HCT116 (cell line): ENCODE data around the gene UBE2F. TPM values are rescaled to one million over a fixed set of nuclear protein-coding genes. Genes with fewer than 3 reads are reported as not detected.
"Not testable (repeated sequence)": the region's sequence is repeated elsewhere in the genome, so short reads cannot be mapped to it uniquely, and the experiment has no call there.

Source experiments
- ATAC-seq: fragments of 200-7000 bp; cut with Tn5 transposase; 2 replicates; pipeline ENCODE4 v1.9.1; 2020; ENCODE audit warnings: mild to moderate bottlenecking, moderate library complexity
- BruUV-seq: library from RNA; stranded (reverse); fragments of 400-500 nt; replicated peaks from 2 replicates; lab custom pipeline; 2021; lab: Mats Ljungman, UMichigan
- CTCF ChIA-PET: fragments of 300-600 bp; sonication (Branson Sonifier 250); formaldehyde crosslinking; loops from one replicate; lab custom pipeline; 2021; ENCODE audit warnings: antibody characterized with exemption; lab: Charles Lee
- POLR2A ChIA-PET: fragments of 300-600, 350-600 bp; sonication (Branson Sonifier 250); formaldehyde crosslinking; loops from one replicate; lab custom pipeline; 2021; ENCODE audit warnings: antibody characterized with exemption; lab: Charles Lee
- RAD21 ChIA-PET, 2 experiments: fragments of 300-600 bp; sonication (Branson Sonifier 250); formaldehyde crosslinking; loops; one replicate each; lab custom pipeline; 2023; ENCODE audit warnings: low total read pairs in 2 of 2; ENCODE audit not compliant: uncharacterized antibody in 2 of 2, unreplicated experiment in 2 of 2, low non-redundant PET in 1 of 2; lab: Charles Lee
- DNase-seq: peaks from one replicate; pipeline ENCODE4 v3.0.0-alpha.2; 2010; ENCODE audit warnings: low read depth, low spot score
- H2AFZ ChIP-seq: fragments of 200-600 bp; shearing (Covaris generic), sonication (generic); 2 replicates; pipeline ENCODE4 v1.6.1; 2017; ENCODE audit warnings: low read depth, mixed run types, mixed read lengths, antibody characterized with exemption, low read length; ENCODE audit not compliant: poor library complexity, severe bottlenecking
- H3K27ac ChIP-seq: 2 replicates; pipeline ENCODE4 v1.5.1; 2012; ENCODE audit warnings: low read depth, low read length
- H3K27me3 ChIP-seq: fragments of 200-600 bp; sonication (generic); 2 replicates; pipeline ENCODE4 v1.6.1; 2016; ENCODE audit warnings: mixed run types, low read length, mixed read lengths; ENCODE audit not compliant: insufficient read depth
- H3K36me3 ChIP-seq, 2 experiments: fragments of 200-500 bp in 1 of 2; fragments of 200-600 bp in 1 of 2; sonication (Bioruptor generic) in 1 of 2; sonication (generic) in 1 of 2; 2 replicates each; pipeline versions ENCODE4 v1.5.1 to v1.6.1; 2014 to 2016; ENCODE audit warnings: low read length in 2 of 2, inconsistent platforms in 1 of 2, mixed read lengths in 1 of 2, mixed run types in 1 of 2; ENCODE audit not compliant: insufficient read depth in 2 of 2, control insufficient read depth in 1 of 2
- H3K4me1 ChIP-seq, 2 experiments: fragments of 200-600 bp in 1 of 2; sonication (generic) in 1 of 2; 2 replicates each; pipeline versions ENCODE4 v1.5.1 to v1.6.1; 2012 to 2017; ENCODE audit warnings: low read length in 2 of 2, inconsistent platforms in 1 of 2, mild to moderate bottlenecking in 1 of 2, mixed read lengths in 1 of 2, mixed run types in 1 of 2, moderate library complexity in 1 of 2; ENCODE audit not compliant: insufficient read depth in 2 of 2, control insufficient read depth in 1 of 2
- H3K4me2 ChIP-seq: fragments of 200-600 bp; sonication (generic); 2 replicates; pipeline ENCODE4 v1.6.1; 2017; ENCODE audit warnings: mixed run types, low read length, mixed read lengths
- H3K4me3 ChIP-seq, 2 experiments: fragments of 200-600 bp in 1 of 2; sonication (generic) in 1 of 2; replicated peaks in 1 of 2; 2 replicates each; pipeline ENCODE4 v1.5.1; 2011 to 2016; ENCODE audit warnings: low read length in 2 of 2, control low read depth in 1 of 2, low read depth in 1 of 2, mild to moderate bottlenecking in 1 of 2, mixed read lengths in 1 of 2, mixed run types in 1 of 2
- H3K79me2 ChIP-seq: fragments of 200-600 bp; sonication (generic); 2 replicates; pipeline ENCODE4 v1.6.1; 2017; ENCODE audit warnings: mild to moderate bottlenecking, mixed run types, low read length, moderate library complexity, mixed read lengths; ENCODE audit not compliant: insufficient read depth
- H3K9ac ChIP-seq: fragments of 200-600 bp; sonication (generic); 2 replicates; pipeline ENCODE4 v1.6.1; 2016; ENCODE audit warnings: low read length, mixed read lengths
- H3K9me2 ChIP-seq: fragments of 200-600 bp; sonication (generic), shearing (Covaris generic); 2 replicates; pipeline ENCODE4 v1.6.1; 2017; ENCODE audit warnings: mixed run types, mild to moderate bottlenecking, moderate library complexity; ENCODE audit not compliant: insufficient read depth
- H3K9me3 ChIP-seq, 2 experiments: fragments of 200-500 bp in 1 of 2; fragments of 200-600 bp in 1 of 2; sonication (Bioruptor generic) in 1 of 2; sonication (generic) in 1 of 2; 2 replicates each; pipeline ENCODE4 v1.6.1; 2014 to 2017; ENCODE audit warnings: low read length in 2 of 2, mixed read lengths in 2 of 2, inconsistent platforms in 1 of 2, low read depth in 1 of 2, mild to moderate bottlenecking in 1 of 2, mixed run types in 1 of 2, moderate library complexity in 1 of 2; ENCODE audit not compliant: control insufficient read depth in 1 of 2, insufficient read depth in 1 of 2
- H4K20me1 ChIP-seq: fragments of 200-600 bp; sonication (generic), shearing (Covaris generic); 2 replicates; pipeline ENCODE4 v1.6.1; 2017; ENCODE audit warnings: mixed run types, mild to moderate bottlenecking, moderate library complexity; ENCODE audit not compliant: insufficient read depth
- CBX3 ChIP-seq: IDR thresholded peaks from 2 replicates; pipeline ENCODE4 v1.6.1; 2012; ENCODE audit warnings: low read depth
- EGR1 ChIP-seq: IDR thresholded peaks from 2 replicates; pipeline ENCODE4 v1.6.1; 2012; ENCODE audit warnings: low read depth
- EZH2 ChIP-seq: fragments of 200-600 bp; sonication (generic); IDR thresholded peaks from 2 replicates; pipeline ENCODE4 v1.6.1; 2017; ENCODE audit warnings: antibody characterized with exemption, mixed run types
- EZH2phosphoT487 ChIP-seq: fragments of 200-600 bp; IDR thresholded peaks from 2 replicates; pipeline ENCODE4 v1.6.1; 2018; ENCODE audit warnings: antibody characterized with exemption, borderline replicate concordance
- FOSL1 ChIP-seq: IDR thresholded peaks from 2 replicates; pipeline ENCODE4 v1.6.1; 2012; ENCODE audit warnings: low read depth
- POLR2A ChIP-seq: IDR thresholded peaks from 2 replicates; pipeline ENCODE4 v1.7.0; 2011; ENCODE audit warnings: borderline replicate concordance; ENCODE audit not compliant: insufficient read depth, insufficient read length; ENCODE audit errors: extremely low read depth
- RAD21 ChIP-seq: IDR thresholded peaks from 2 replicates; pipeline ENCODE4 v1.6.1; 2012; ENCODE audit warnings: low read depth, mild to moderate bottlenecking
- SIN3A ChIP-seq: IDR thresholded peaks from 2 replicates; pipeline ENCODE4 v1.6.1; 2012; ENCODE audit warnings: low read depth
- TCF7L2 ChIP-seq: IDR thresholded peaks from 2 replicates; pipeline ENCODE4 v1.7.0; 2011; ENCODE audit warnings: borderline replicate concordance, inconsistent platforms; ENCODE audit not compliant: insufficient read depth, insufficient read length; ENCODE audit errors: extremely low read depth
- intact Hi-C: fragments of 100-400 bp; cut with micrococcal nuclease; formaldehyde crosslinking; loops from 2 replicates; pipeline ENCODE4 v1.10.0; 2022
- total RNA-seq: library from RNA; stranded (reverse); gene quantifications from one replicate; pipeline ENCODE4 v1.2.1, GENCODE V29; 2021; ENCODE audit not compliant: unreplicated experiment
- TF ChIP-seq, protein P1 (sequence below): IDR thresholded peaks from 2 replicates; pipeline ENCODE4 v1.6.1; 2012; ENCODE audit warnings: low read depth
- TF ChIP-seq, protein P2 (sequence below): IDR thresholded peaks from 2 replicates; pipeline ENCODE4 v1.6.1; 2012
- TF ChIP-seq, protein P3 (sequence below): IDR thresholded peaks from 2 replicates; pipeline ENCODE4 v1.6.1; 2011; ENCODE audit warnings: mild to moderate bottlenecking, low read length, moderate library complexity; ENCODE audit not compliant: insufficient replicate concordance; ENCODE audit errors: extremely low read depth

The UBE2F gene
- total RNA-seq, 1 experiment from 2014 or later = 32.8 TPM

DNA sequence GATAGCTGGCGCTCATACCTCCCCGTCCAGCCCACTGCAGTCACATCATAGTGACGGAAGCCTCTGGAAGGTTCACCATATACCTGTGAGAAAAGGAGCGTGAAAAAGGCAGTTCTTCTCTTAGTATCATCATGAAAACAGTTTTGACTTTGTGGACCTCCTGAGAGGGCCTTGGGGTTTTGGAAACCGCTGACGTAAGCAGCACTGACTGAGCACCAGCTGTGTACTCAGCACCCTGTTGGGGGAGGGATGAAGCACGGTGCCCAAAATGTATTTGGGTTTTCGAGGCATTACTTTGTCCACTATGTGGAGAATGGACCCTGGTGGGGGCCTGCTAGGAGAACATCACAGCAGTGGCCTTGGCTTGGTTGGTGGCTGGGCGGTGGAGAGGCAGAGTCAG lies 99.4 kb downstream of the UBE2F start:
- Histone ChIP-seq H3K36me3 (peaks cover 13 to 43% of the 10 kb centered on the region in 2 experiments; a peak in 3 of 4 replicates), H3K27me3 (no peaks in the 10 kb centered on the region), H4K20me1 (no peaks in the 10 kb centered on the region), H2AFZ (no peak overlapping the region), H3K9ac (no peak overlapping the region), H3K79me2 (peaks cover 37% of the 10 kb centered on the region), H3K4me2 (no peak overlapping the region), H3K4me1 (peaks cover 3 to 13% of the 10 kb centered on the region in 2 experiments; a peak in 2 of 4 replicates), H3K9me3 (no peaks in the 10 kb centered on the region), H3K4me3 (no peak overlapping the region), H3K9me2 (no peaks in the 10 kb centered on the region), H3K27ac (no peak overlapping the region)
- intact Hi-C loops = no loop called here
- DNase-seq (no peak), ATAC-seq (no peak)
- BruUV-seq = no TSS peak
- ChIA-PET POLR2A (no interaction called here), RAD21 (no interaction called here), CTCF (no interaction called here)
- TF ChIP-seq FOSL1 = no peak
- no peak for TF ChIP-seq EZH2
- TF ChIP-seq, protein P1, sequence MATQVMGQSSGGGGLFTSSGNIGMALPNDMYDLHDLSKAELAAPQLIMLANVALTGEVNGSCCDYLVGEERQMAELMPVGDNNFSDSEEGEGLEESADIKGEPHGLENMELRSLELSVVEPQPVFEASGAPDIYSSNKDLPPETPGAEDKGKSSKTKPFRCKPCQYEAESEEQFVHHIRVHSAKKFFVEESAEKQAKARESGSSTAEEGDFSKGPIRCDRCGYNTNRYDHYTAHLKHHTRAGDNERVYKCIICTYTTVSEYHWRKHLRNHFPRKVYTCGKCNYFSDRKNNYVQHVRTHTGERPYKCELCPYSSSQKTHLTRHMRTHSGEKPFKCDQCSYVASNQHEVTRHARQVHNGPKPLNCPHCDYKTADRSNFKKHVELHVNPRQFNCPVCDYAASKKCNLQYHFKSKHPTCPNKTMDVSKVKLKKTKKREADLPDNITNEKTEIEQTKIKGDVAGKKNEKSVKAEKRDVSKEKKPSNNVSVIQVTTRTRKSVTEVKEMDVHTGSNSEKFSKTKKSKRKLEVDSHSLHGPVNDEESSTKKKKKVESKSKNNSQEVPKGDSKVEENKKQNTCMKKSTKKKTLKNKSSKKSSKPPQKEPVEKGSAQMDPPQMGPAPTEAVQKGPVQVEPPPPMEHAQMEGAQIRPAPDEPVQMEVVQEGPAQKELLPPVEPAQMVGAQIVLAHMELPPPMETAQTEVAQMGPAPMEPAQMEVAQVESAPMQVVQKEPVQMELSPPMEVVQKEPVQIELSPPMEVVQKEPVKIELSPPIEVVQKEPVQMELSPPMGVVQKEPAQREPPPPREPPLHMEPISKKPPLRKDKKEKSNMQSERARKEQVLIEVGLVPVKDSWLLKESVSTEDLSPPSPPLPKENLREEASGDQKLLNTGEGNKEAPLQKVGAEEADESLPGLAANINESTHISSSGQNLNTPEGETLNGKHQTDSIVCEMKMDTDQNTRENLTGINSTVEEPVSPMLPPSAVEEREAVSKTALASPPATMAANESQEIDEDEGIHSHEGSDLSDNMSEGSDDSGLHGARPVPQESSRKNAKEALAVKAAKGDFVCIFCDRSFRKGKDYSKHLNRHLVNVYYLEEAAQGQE = no peak
- no peak for TF ChIP-seq POLR2A
- no peak for TF ChIP-seq RAD21
- TF ChIP-seq EGR1 = no peak
- TF ChIP-seq CBX3 = no peak
- TF ChIP-seq TCF7L2 = no peak
- TF ChIP-seq, protein P2, sequence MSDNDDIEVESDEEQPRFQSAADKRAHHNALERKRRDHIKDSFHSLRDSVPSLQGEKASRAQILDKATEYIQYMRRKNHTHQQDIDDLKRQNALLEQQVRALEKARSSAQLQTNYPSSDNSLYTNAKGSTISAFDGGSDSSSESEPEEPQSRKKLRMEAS = no peak
- no peak for TF ChIP-seq SIN3A
- TF ChIP-seq EZH2phosphoT487 = no peak
- TF ChIP-seq, protein P3, sequence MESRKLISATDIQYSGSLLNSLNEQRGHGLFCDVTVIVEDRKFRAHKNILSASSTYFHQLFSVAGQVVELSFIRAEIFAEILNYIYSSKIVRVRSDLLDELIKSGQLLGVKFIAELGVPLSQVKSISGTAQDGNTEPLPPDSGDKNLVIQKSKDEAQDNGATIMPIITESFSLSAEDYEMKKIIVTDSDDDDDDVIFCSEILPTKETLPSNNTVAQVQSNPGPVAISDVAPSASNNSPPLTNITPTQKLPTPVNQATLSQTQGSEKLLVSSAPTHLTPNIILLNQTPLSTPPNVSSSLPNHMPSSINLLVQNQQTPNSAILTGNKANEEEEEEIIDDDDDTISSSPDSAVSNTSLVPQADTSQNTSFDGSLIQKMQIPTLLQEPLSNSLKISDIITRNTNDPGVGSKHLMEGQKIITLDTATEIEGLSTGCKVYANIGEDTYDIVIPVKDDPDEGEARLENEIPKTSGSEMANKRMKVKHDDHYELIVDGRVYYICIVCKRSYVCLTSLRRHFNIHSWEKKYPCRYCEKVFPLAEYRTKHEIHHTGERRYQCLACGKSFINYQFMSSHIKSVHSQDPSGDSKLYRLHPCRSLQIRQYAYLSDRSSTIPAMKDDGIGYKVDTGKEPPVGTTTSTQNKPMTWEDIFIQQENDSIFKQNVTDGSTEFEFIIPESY = no peak

DNA sequence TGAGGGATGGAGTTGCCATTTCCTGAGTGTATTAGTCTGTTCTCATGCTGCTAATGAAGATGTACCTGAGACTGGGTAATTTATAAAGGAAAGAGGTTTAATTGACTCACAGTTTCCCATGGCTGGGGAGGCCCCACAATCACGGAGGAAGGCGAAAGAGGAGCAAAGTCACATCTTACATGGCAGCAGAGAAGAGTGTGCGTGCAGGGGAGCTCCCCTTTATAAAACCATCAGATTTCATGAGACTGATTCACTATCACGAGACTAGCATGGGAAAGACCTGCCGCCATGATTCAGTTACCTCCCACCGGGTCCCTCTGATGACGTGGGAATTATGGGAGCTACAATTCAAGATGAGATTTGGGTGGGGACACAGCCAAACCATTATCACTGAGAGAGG lies 99.9 kb downstream of the UBE2F start:
- H2AFZ ChIP-seq, CTCF ChIA-PET, H3K9me3 ChIP-seq, DNase-seq, H3K4me3 ChIP-seq, H4K20me1 ChIP-seq, H3K9me2 ChIP-seq, H3K27me3 ChIP-seq, POLR2A ChIA-PET, H3K4me2 ChIP-seq, H3K27ac ChIP-seq, H3K9ac ChIP-seq, intact Hi-C loops, ATAC-seq, RAD21 ChIA-PET, BruUV-seq: not testable (repeated sequence)
- Histone ChIP-seq H3K79me2 (peaks cover 32% of the 10 kb centered on the region), H3K4me1 (peaks cover 3 to 12% of the 10 kb centered on the region in 2 experiments; a peak in 2 of 4 replicates), H3K36me3 (peaks cover 15 to 43% of the 10 kb centered on the region in 2 experiments; a peak in 3 of 4 replicates)
